Hematopoietic multipotent progenitor cell treated with erythropoietin and hydrocortisone succinate and interleukin-3 and kit ligand, for 15 days (in vitro differentiated cells): ENCODE measurements around the gene XRCC4.
"Not testable (repeated sequence)": the region's sequence is repeated elsewhere in the genome, so short reads cannot be mapped to it uniquely, and the experiment has no call there.

ENCODE experiments used
- DNase-seq: peaks from one replicate; pipeline ENCODE4 v3.0.0-alpha.2; 2015; ENCODE audit warnings: low spot score

The XRCC4 gene

DNA sequence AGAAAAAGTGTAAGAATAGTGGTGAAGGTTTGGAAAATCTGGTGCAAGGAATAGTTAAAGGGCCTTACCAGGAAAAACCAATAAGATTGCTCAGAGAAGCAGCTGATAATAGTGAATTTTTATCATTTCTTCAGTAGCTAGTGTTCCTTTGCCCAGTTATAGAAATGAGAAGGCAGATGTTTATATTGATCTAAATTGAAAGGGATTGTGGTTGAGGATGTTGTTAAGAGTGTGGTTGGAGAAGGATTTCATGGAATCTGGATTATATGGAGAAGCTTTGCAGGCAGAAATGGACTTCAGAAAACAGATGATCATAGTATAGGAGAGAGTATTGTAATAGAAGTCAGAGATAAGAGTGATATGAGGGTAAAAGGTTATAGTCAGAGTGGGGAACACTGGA lies 102.6 kb downstream of the XRCC4 start:
- no peak for DNase-seq

DNA sequence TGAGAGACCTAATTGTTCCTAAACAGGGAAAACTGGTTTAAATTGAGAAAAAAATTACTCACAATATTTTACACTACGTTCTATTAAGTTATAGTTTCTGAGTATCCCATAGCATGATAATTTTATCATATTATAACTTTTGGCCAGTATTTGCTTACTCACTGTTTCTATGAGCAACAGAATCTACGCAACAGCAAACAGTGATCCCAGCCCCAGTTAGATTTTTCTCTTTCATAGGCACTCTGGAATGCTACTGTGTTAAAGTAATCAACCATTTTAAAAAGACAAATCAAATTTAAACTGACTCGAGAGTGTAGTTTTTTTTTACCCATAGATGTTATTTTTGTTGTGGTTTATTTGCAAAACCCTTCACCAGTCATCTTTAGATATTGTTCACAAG lies 107.2 kb downstream of the XRCC4 start:
- DNase-seq = no peak

DNA sequence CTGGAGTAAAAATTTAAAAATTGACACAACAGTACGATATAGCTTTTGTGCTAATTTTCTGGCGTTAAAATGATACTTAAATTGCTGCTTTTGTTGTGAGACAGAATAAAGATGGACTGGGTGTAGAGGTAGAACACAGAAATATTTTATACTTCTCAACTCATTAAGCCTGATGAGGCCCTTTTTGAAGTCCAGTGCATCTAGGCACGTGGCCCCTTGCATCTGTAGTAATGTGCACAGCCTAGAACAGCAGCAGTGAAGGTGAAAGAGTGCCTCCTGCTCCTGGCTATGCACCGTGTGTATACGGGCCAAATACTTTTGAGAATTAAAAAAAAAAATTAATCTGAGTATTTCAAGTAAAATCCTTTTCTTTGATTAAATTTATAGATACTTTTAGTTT lies 115.6 kb downstream of the XRCC4 start:
- DNase-seq = no peak

DNA sequence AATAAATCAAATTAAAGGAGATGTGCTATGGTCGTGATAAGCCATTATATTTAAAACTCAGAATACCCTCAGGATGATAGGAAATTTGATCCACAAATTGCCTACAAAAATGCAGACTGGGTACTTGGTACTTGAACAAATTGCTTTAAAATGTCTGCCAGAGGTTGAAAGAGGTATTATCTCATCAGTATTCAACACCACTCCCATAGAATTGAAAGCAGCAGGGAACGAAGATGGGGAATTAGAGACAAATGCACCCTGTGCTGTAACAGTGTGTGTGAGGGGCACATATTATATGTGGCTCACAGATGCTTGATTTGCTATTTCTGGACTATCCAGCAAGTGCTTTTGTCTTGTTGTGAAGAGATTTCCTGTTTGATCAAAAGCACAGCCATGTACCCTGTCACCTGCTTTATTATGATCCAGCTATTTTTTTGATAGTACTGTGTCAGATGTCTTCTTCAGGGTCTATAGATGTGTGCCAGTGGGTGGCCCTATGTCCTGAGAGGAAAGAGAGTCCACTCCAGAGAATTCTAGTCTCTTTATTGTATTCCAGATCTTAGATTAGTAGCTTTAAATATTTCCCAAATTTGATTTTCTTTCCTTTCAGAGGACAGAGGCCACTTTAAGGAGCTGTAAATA lies 120.1 kb downstream of the XRCC4 start:
- no peak for DNase-seq

DNA sequence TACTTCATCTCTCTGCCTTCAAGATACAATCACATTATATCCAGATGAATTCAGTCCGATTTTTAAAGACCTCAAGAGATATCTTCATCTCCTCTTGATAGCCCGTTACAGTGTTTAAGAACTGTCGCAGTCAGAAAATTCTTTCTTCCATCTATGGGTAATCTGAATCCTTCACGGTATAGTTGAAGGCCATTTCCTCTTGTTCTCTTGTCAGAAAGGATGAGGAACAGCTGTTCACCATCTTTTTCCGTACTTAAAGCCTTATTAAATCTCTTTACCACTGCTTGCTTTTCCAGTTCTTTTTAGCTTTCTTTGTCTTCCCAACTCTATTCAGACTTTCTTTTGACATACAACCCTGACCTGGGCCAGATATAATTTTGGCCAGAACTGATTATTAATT lies 121.8 kb downstream of the XRCC4 start:
- no peak for DNase-seq

DNA sequence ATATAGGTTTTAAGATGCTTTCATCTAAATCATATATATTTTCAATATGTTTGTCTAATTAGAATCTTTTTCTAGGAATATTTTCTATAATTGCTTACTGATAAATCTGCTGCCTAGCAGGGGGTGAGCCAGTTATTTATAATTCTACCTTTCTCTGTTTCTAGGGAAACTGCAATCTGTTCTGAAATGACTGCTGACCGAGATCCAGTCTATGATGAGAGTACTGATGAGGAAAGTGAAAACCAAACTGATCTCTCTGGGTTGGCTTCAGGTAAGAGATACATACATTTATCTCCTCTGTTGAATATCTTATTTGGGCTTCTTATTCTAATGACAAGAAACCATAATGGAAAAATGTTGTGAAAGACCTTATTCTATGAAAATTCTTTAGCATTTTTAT lies 127.3 kb downstream of the XRCC4 start:
- no peak for DNase-seq

DNA sequence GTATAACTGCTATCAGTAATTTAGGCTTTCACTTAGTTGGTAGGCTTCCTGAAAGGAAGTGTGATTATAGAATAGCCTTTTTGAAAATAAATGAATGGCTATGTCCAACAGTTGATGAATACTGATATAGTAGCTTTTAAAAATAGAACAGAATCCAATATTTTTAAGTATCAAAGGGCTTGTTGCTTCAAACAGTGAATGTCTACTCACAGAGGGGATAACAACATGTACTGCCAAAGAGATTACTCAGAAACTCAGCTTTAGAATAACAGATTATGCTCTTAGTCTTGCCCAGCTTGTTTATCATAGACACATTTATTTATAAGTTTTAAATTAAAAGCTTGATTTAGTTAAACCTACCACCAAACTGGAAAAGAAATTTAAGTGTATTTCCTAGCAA lies 132.6 kb downstream of the XRCC4 start:
- DNase-seq = no peak

DNA sequence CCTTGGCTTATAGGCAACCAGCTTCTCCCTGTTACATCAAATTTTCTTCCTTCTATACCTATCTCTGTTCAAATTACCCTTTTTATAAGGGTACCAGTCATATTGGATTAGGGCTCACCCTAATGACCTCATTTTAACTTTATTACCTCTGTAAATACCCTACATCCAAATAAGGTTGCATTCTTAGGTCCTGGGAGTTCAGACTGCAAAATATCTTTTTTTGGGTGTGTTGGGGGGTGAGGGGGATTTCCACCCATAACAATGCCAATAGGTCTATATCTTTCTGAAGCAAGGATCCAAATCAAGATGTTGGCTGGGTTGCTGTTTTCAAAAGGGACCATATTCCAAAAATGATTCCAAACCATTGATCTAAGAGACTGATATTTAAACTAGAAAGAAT lies 141.7 kb downstream of the XRCC4 start:
- DNase-seq = no peak

DNA sequence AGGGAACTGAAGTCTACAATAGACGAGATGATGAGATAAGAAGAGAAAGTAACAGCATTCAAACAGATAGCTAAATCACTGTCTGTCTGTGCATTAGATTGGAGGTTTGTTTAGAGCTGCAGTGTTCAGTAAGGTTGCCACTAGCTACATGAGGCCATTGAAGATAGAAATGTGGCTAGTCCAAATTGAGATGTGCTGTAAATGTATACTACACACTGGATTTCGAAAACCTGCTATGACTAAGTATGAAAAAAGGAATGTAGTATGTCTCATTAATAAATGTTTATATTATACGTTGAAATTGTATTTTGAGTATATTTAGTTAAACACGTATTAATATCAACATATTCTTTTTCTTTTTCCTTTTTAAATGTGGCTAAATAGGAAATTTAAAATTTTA lies 142.1 kb downstream of the XRCC4 start:
- no peak for DNase-seq

DNA sequence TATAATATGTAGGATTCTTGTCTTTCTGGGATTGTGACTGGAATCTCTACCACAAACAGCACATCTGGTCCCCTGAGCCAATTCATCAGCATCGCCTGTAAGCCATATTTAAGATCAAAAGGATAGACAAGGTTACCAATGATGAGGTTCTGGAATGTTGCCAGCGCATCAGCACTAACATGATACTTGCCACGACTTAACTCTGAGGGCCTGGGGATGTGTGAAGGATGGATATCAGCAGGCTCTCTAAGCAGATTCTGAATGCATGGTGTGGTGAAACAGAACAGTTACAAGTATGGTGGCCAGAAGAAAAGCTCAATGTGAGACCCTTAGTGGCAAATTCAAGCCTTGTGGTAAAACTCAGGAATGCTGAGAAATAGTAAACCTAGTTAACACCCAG lies 143.0 kb downstream of the XRCC4 start:
- no peak for DNase-seq

DNA sequence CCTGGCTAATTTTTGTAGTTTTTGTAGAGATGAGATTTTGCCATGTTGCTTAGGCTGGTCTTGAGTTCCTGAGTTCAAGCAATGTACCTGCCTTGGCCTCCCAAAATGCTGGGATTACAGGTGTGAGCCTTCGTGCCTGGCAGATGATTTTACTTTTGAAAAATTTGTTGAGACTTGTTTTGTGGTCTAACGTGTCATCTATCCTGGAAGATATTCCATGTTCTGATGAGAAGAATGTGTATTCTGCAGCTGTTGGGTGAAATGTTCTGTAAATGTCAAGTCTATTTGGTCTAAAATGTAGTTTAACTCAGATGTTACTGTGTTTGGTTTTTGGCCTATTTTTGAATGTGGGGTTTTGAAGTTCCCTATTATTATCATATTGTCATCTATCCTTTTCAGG lies 145.6 kb downstream of the XRCC4 start:
- no peak for DNase-seq

DNA sequence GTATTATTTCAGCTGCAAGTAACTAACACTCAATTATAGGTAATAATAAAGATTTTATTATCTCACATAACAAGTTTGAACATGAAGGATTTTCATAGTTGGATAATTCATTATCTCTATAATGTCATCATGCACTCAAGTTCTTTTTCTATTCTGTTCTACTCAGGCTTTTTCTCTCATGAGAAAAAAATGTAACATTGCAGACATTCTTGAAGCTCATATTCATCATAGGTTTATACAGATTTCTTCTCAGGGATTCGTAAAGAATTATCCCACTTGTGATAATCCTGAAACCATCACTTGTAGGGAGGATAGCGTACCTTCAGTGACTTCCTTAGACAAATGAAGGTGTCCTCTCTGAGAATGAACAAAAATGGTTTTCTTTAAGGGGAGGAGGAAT lies 150.3 kb downstream of the XRCC4 start:
- DNase-seq = no peak

DNA sequence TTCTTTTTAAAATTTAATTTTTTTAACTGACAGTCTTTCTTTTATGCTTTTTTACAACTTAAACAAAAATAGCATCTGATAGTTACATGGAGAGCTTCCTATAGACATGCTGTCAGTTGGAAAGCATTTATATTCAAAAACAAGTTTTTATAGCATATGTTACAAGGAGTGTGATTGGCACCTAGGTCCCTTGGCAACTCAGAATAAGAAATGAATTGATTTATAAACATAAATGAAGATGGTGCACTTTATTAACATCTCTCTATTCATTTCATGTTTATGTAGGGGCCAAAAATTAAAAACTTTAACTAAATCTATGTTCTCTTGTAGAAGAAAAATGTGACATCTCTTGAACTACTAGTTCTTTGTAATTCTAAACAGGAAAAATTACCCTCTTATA lies 153.2 kb downstream of the XRCC4 start:
- no peak for DNase-seq

DNA sequence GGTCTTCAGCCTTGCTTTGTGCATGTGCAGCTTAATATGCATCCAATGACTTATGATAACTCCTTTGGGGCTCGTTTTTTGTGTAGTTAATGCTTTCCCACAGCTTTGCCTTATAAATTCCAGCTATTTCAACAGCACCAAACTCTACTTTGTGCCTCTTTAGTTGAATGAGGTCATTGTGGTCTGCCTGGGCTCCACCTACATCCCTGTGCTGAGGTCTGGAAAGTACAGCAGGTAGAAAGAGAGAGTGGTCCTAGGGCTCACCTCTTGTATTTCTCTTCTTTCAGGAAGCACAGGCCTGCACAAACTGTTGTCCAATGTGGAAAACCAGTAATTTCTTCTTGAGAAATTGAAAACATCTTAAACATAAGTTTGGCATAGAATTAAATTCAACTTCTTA lies 167.2 kb downstream of the XRCC4 start:
- no peak for DNase-seq

DNA sequence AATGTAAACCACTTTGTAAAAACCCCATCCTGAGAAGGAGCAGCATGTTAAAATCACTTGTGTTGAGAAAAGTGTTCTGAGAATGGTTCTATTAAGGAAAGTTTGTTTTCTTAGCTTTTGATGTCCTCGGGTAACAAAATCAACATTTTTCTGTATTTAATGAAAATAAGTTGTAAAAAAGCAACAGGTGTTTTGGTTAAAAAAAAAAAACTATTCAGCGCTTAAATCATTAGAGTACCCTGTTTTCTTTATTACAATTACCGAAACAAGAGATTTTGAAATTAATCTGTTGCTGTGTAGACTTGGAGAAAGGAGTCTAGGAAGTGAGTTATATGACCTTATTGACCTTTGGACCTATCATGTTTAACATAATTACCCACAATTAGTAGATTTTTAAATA lies 167.7 kb downstream of the XRCC4 start:
- DNase-seq = no peak

DNA sequence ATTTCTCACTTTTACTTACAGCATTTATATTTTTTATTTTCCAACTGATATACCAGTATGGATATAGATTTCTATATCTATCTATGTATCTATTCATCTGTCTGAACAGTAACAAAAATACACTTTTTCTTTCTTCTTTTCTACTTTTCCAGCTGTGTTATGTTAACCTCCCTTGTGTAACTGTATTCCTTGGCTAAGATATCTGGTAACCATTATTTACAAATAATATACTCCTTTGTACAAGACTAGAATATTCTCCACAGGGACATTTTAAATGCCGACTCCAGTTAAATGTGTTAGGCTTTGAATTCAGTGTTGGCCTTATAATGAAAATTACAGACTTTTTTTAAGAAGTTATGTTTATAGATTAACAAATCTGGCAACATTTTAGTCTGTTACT lies 168.7 kb downstream of the XRCC4 start:
- DNase-seq = no peak

DNA sequence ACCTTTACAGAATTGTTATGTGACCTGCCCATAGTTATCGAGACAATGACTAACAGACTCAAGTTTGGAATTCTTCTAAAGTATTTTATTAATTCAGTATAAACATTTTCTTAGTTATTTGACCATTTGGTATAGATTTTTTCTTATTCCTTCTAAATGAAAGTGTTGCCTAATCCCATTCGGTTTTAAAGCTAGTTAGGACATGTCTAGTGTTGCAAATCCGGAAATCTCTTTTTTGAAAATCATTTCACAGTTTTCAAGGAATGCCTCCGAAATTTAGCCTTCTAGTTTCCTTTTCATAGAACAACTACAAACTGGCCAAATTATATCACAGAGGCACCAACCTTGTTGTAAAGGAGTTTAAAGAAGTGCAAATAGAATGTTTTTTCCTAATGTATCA lies 171.8 kb downstream of the XRCC4 start:
- DNase-seq = no peak

DNA sequence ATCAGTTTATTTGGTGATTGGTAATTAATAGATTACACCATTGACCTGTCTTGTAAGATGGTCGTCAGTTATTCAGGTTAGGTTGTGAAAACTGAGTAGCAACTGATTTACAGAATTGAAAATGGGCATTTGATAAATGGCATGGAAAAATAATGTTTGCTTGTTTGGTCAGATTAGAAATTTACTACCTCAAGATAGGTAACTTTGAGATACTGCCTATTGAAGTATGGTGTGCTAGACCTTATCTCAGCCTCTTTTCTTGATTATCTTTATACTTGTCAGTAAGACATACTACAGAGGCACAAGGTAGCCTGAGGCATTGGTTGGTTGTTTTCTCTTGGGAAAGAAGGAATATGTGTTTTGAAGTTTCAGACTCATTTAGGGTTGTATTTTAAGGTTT lies 174.5 kb downstream of the XRCC4 start:
- no peak for DNase-seq

DNA sequence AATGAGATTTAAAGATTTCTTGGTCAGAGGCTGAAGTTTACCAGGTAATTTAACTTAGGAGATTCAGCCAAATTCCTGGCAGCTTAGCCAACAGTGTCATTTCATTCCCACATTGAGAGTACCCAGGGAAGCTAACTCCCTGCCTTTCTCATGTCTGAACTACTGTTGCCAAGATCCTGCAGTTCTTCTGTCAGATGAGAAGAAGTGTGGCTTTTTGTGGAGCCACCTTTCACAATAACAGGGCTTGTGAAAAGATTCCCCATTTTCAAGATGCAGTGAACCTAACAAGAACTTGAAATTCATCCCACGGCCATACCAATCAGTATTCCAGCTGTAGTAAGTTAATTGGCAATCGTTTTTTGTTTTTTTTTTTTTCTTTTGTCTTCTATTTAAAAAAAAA lies 176.4 kb downstream of the XRCC4 start:
- no peak for DNase-seq

DNA sequence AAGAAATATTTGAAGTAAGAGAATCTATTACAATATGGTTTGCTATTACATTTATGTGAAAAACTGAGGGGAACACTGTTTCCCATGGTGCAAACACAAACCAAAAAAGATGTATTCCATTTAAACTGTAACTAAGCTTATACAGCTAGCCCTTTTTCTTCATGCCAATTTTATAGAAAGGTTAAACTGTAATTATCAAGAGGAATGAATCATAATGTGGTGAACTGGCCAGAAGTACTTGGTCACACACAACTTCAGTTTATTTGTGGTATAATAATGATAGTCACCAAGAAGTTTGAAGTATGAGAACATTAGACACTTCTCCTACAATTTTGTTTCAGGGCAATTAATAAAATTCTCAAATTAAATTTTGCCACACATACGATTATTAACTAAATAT lies 177.9 kb downstream of the XRCC4 start:
- no peak for DNase-seq

DNA sequence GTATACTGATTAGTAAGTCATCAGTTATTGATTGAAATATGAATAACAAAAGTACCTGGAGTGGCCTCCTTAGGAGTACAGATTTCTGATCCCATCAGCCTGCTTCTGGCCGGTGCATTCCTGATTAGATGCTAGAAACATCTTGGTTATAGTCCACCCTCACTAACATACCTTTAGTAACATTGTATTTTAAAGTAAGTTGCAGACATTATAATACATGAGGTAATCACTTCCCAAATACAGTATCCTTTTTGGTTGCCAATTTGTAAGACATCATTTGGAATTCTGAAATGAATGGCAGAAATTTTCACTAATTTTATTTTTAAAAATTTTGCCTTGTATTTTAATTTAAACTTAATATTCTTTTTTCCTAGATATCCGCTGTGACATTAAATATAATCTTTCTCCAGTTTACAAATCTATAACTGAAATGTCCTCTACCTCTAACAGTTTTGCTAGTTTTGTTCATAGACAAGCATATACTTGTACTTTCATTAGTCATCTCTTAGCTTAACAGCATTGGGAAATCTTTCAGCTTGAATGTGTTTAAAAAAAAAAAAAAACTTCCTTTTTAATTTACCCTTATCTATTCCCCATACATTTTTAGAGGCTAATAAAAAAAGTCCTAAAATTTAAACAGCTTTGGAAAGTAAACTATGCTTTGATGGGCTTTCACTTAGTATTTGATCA lies 178.9 kb downstream of the XRCC4 start:
- DNase-seq = no peak

DNA sequence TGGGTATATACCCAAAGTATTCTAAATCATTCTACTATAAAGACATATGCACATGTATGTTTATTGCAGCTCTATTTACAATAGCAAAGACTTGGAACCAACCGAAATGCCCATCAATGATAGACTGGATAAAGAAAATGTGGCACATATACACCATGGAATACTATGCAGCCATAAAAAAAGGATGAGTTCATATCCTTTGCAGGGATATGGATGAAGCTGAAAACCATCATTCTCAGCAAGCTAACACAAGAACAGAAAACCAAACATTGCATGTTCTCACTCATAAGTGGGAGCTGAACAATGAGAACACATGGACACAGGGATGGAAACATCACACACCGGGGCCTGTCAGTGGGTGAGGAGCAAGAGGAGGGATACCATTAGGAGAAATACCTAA lies 180.3 kb downstream of the XRCC4 start:
- DNase-seq = not testable (repeated sequence)

DNA sequence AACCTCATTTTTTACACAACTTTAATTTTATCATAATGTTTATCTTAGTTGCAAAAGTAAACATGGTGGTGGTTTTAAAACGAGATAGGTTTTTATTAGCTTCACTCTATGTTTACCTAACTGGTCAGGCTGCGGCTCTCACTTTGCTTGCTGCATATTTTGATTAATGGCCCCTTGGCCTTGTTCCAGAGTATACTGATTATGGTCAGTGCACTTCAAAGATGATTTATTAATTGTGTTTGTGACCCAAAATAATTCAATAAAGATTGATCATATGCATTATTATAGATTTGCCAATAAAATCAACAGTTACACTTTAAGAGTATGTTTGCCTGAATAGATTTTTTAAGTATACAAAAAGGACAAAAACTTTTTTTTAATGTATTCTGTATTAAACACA lies 188.0 kb downstream of the XRCC4 start:
- no peak for DNase-seq

DNA sequence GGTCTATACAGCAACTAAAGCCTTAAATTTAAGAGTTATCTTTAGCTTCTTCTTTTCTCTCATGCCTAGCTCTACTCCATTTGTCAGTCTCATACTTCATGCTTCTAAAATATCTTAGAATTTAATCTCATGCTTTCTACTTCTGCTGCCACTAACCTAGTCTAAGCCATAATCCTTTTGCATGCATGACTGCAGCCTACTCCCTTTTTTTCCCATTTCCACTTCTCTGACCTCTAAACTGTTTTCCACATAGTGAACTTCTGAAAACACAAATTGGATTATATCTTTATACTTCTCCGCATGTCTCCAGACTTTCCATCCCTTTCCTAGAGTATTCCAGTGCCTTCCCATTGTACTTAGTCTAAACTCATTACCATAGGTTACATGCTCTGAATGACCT lies 193.0 kb downstream of the XRCC4 start:
- DNase-seq = no peak
